Inflammatory macrophage treated with lipopolysaccharide for 1 hour (primary cell): ENCODE results near the gene NLGN1.

ENCODE experiments used
- DNase-seq, 2 donors: peaks; one replicate each; pipeline ENCODE4 v3.0.0-alpha.2; 2020 to 2022

Gene NLGN1

DNA sequence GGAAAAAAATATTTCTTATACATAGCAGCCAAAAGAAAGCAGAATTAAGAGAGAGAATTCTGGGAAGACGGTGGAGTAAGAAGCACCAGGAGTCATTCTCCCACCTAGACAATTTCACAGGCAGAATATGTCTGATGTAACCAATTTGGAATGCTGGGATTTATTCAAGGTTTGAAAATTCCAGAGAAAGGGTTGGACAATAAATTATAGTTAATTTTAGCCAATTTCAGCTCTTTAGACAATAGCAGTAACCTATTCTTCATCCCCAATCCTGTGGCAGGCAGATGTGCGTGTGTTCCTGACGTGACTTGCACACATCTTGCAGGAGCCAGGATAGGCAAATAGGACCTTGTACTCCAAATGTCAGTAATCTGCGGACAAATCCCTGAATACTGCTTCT lies 920.6 kb downstream of the NLGN1 start:
- DNase-seq = no peak

DNA sequence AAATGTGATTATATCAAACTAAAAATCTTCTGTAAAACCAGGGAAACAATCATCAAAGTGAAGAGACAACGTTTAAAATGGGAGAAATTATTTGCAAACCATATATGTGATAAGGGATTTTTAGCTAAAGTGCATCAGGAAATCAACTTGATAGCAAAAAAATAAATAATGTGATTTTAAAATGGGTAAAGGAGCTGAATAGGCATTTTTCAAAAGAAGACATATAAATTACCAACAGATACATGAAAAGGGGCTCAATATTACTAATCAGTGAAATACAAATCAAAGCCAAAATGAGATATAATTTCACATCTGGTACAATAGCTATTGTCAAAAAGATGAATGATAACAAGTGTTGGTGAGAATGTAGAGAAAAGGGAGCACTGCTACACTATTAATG lies 924.0 kb downstream of the NLGN1 start:
- no peak for DNase-seq

DNA sequence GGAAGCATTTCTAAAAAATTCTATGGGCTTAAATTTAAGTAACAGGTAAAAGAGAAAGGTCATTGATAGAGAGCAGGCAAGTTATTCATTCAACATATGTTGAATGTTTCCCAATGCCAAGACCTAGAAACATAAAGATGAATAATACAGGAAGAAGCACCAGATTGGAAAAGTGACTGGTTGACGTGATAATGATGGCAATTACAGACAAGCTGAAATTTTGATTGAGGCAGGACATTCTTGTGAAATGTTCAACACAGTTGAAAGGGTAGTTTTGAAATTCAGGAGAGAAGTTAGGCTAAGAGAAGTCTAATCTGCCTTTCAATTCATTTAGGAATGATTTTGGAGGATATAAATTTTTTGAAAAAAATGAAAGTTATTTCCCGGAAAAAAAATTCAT lies 925.2 kb downstream of the NLGN1 start:
- no peak for DNase-seq

DNA sequence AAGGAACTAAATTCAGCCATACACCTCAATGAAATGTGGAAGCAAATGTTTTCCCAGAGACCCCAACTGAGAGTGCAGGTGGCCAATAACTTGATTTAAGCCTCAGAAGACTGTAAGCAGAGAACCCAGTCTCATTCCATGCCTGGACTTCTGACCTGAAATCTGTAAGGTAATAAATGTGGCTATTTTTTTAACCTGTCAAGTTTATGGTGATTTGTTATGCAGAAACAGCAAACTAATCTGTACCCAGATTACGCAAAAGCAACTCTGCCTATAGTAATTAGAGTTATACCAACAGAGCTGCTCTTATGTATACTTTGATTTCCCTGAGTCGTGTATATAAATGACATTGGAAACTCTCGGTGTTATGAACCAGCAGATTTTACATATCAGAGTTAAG lies 927.6 kb downstream of the NLGN1 start:
- no peak for DNase-seq

DNA sequence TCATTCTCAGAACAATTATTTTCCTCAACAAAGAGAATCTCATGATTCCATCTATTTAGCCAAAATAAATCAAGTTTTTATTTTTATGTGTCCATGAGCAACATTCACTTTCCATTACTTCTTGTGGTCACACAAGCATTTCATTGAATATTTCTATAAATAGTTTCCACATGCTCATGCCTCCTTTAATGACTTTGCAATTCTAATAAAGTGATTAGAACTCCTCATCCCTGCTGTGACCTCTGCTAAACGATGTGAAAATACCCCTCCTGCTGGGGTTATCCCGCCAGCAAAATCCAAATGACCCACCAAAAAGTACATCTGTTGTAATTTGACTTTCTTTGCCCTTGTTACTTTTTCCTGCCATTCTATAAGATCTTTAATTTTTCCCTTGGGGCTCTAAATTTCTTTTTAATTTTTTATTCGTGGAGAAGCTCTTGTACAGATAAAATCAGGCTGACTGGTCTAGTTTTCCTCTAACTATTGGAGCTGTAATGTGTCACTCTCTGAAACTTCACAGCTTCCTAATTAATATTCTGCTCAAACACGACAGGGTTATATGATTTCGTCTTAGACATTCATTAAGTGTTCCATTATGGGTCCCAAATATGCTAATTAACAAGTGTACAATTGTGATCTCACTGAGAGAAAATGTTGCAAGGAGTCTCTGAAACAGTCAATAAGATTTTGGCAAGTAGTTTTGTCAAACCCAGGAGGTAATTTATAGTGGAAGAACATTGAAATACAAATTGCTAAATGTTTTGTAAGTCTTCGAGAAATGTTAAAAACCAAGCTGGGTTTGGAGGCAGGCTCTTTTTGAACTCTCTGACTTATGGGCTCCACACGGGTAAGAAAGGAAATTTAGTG lies 928.5 kb downstream of the NLGN1 start:
- DNase-seq = no peak

DNA sequence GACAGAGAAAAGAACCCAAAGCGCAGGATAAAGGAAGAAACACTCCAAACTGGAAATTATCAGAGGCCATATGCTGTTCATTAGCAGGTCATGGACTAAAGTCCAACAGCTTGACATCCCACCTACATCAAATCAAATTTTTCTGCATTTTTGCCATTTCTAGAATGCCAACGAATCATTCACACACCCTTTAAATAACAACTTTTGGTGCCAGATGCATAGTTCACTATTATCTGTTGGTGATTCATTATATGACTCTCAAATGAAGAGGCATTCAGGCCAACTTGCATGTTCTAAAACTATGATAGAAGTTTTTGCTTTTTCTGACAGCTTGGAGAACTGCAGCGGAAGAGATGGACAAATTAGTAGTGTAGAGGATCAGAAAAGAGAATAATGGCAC lies 931.8 kb downstream of the NLGN1 start:
- DNase-seq = no peak

DNA sequence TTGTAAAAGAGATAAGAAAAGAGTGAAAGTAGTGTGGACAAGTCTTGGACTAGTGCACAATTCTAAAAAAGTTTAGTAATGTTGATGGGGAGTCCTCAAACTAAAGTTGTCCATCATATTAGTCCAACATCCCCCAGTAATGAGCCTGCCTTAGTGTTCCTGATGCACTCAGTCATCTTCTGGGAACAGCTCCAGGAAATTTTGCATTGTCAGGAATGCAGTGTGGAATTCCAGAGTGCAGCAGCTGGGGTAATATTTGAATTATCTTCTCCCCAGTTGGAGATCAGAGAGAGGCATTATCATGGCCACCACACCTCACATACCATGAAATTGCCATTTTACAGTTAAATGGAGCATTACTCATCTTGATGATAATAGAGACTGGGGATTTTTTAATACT lies 932.8 kb downstream of the NLGN1 start:
- DNase-seq = no peak

DNA sequence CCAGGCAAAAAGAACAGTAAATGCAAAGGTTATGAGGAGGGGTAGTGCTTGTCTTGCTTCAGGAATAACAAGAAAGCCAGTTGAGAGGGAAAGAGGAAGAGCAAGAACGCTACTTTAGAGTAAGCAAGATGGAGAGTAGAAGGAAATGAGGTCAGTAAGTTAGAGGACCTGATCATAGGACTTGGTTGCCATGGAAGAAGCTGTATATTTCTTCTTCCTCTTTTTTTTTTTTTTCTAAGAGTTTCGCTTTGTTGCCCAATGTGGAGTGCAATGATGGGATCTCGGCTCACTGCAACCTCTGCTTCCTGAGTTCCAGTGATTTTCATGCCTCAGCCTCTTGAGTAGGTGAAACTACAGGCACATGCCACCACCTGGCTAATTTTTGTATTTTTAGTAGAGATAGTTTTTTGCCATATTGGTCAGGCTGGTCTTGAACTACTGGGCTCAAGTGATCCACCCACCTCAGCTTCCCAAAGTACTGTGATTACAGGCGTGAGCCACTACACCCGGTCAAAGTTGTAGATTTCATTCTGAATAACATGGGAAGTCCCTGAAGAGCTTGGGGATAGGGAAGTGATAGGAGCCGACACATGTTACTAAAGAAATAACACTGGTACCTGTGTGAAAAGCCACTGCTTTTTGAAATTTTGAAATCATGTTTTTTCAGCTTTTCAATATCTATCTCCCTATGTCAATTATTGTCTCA lies 933.7 kb downstream of the NLGN1 start:
- peak; percentile 69 to 85 for DNase-seq

DNA sequence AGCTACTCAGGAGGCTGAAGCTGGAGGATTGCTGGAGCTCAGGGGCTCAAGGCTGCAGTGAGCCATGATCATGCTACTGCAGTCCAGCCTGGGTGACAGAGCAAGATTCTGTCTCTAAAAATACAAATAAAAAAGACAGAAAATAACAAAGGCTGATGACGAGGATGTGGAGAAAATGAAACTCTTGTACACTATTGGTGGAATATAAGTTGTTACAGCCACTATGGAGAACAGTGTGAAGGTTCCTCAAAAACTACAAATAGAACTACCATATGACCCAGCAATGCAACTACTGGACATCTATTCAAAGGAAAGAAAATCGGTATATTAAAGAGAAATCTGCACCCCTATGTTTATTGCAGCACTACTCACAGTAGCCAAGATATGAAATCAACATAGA lies 934.8 kb downstream of the NLGN1 start:
- DNase-seq = no peak

DNA sequence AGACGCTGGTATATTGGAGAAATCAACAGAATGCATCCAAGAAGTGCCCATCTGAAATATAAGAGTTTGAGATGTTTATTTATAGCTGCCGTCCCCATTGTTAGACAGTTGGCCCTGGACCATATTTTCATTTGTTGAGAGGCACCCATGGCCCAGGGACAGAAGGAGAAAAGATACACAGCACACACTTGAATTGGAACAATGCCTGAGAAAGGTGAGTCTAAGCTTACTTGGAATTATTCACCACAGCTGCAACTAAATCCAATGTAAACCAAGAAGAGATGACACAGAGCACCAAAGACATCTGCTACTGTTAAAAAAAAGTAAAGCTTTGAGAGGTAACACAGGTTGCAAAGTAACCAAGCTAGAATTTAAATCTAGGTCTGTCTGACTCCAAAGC lies 936.1 kb downstream of the NLGN1 start:
- no peak for DNase-seq

DNA sequence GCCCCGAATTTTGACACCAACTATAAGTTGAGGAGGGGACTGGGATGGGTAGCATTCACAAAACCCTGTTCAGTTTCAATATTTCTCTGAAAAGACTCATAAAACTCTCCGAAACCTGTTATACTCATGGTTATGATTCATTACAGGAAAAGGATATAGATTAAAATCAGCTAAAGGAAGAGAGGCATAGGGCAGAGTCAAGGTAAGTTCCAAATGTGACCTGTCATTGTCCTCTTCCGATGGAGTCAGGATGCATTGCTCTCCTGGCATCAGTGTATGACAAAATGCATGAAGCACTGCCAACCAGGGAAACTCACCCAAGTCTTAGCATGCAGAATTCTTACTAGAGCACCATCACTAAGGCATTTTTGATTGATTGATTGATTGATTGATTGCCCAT lies 936.6 kb downstream of the NLGN1 start:
- no peak for DNase-seq

DNA sequence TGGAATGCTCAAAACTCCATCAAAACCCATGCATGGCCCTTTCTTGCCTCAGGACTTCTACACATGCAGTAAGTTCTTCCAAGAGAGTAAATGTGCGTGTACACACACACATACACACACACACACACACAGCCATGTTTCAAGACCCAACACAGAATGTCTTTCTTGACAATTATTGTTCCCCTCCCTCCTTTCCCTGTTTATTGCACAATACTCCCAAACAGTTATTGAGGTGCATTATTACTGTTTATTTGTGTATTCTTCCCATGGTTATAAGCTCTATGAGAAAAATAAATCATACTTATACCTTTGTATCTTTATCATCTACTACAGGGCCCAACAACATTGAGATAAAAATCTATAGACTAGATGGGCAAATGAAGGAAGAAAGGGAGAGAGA lies 937.8 kb downstream of the NLGN1 start:
- no peak for DNase-seq

DNA sequence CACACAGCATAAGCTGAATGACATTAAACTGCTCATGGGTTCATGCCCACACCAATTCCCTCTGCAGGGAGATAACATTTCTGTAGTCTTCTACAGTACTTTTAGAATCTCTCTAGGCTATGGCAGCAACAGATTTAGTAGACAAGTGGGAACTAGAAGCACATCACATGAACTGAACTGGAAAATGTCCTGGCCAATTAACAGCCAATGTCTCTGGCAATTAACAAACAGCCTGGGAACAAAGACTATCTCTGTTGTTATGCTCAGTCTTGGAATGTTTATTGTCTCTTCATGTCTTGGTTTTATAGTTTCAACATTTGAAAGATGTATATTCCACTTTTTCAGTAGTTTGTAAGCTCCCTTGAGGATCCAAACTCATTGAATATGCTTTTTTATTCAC lies 938.4 kb downstream of the NLGN1 start:
- DNase-seq = no peak
